Endothelial cell of umbilical vein (primary cell): ENCODE results near the gene DBF4. TPM values are rescaled to one million over a fixed set of nuclear protein-coding genes. Genes with fewer than 3 reads are reported as not detected.
"Not testable (repeated sequence)": the region's sequence is repeated elsewhere in the genome, so short reads cannot be mapped to it uniquely, and the experiment has no call there.

Experiments used
- BruUV-seq: library from RNA; stranded (reverse); fragments of 400-500 nt; replicated peaks from 2 replicates; lab custom pipeline; 2021; lab: Mats Ljungman, UMichigan
- CTCF ChIA-PET: fragments of 300-600, 350-600 bp; sonication (Branson Sonifier 250); formaldehyde crosslinking; loops from one replicate; lab custom pipeline; 2021; ENCODE audit warnings: antibody characterized with exemption, inconsistent platforms; lab: Charles Lee
- POLR2A ChIA-PET: fragments of 300-600, 350-600 bp; sonication (Branson Sonifier 250); formaldehyde crosslinking; loops from one replicate; lab custom pipeline; 2021; ENCODE audit warnings: antibody characterized with exemption, inconsistent platforms; lab: Charles Lee
- DNase-seq: peaks from one replicate; pipeline ENCODE4 v3.0.0-alpha.2; 2011; ENCODE audit warnings: low read depth, low spot score
- FAIRE-seq: peaks from 2 replicates; lab custom pipeline; 2011; peaks lifted over from hg19 to GRCh38; lab: Jason Lieb, UNC
- H2AFZ ChIP-seq: 2 replicates; pipeline ENCODE4 v1.6.0; 2012; ENCODE audit warnings: low read depth, low read length, control low read depth, inconsistent platforms
- H3K27ac ChIP-seq: 2 replicates; pipeline ENCODE4 v1.5.1; 2011; ENCODE audit warnings: low read depth, mild to moderate bottlenecking, control low read depth, low read length, moderate library complexity; ENCODE audit not compliant: insufficient read depth
- H3K27me3 ChIP-seq, 2 experiments: 2 replicates each; pipeline versions ENCODE4 v1.6.0 to v1.6.1; 2011; ENCODE audit warnings: low read length in 2 of 2, mixed read lengths in 1 of 2; ENCODE audit not compliant: control insufficient read depth in 2 of 2, insufficient read depth in 2 of 2
- H3K36me3 ChIP-seq, 2 experiments: 2 replicates in 1 of 2; 3 replicates in 1 of 2; pipeline ENCODE4 v1.5.1; 2011; ENCODE audit warnings: low read length in 2 of 2, mild to moderate bottlenecking in 1 of 2, moderate library complexity in 1 of 2; ENCODE audit not compliant: control insufficient read depth in 2 of 2, insufficient read depth in 2 of 2; ENCODE audit errors: extremely low read depth in 1 of 2
- H3K4me1 ChIP-seq: 3 replicates; pipeline ENCODE4 v1.5.1; 2011; ENCODE audit warnings: mild to moderate bottlenecking, low read length; ENCODE audit not compliant: control insufficient read depth, insufficient read depth; ENCODE audit errors: extremely low read depth
- H3K4me2 ChIP-seq: 2 replicates; pipeline ENCODE4 v1.6.1; 2011; ENCODE audit warnings: low read length, control low read depth, mixed read lengths; ENCODE audit not compliant: insufficient read depth
- H3K4me3 ChIP-seq, 3 experiments: fragments of 200-600 bp in 1 of 3; sonication (generic), shearing (Covaris generic) in 1 of 3; replicated peaks in 1 of 3; 2 replicates each; pipeline ENCODE4 v1.5.1; 2011 to 2016; ENCODE audit warnings: control low read depth in 3 of 3, low read length in 3 of 3, mild to moderate bottlenecking in 2 of 3, inconsistent platforms in 1 of 3, low read depth in 1 of 3, moderate library complexity in 1 of 3; ENCODE audit not compliant: insufficient read depth in 1 of 3
- H3K79me2 ChIP-seq: 2 replicates; pipeline ENCODE4 v1.6.0; 2012; ENCODE audit warnings: low read length, inconsistent platforms; ENCODE audit not compliant: control insufficient read depth, insufficient read depth
- H3K9ac ChIP-seq: replicated peaks from 2 replicates; pipeline ENCODE3; 2011; ENCODE audit warnings: low read length, control low read depth; ENCODE audit not compliant: insufficient read depth; ENCODE audit errors: extremely low read depth
- H3K9me1 ChIP-seq: replicated peaks from 3 replicates; pipeline ENCODE4 v1.6.0; 2011; ENCODE audit warnings: mild to moderate bottlenecking, low read length; ENCODE audit not compliant: control insufficient read depth, insufficient read depth; ENCODE audit errors: extremely low read depth
- H3K9me3 ChIP-seq: replicated peaks from 2 replicates; pipeline ENCODE4 v1.5.1; 2012; ENCODE audit warnings: low read length, inconsistent platforms; ENCODE audit not compliant: control insufficient read depth, insufficient read depth
- H4K20me1 ChIP-seq: replicated peaks from 2 replicates; pipeline ENCODE3; 2011; ENCODE audit warnings: mild to moderate bottlenecking, low read length; ENCODE audit not compliant: control insufficient read depth, insufficient read depth; ENCODE audit errors: extremely low read depth
- EZH2 ChIP-seq: IDR thresholded peaks from 2 replicates; pipeline ENCODE4 v1.6.1; 2012; ENCODE audit warnings: borderline replicate concordance, low read depth, mild to moderate bottlenecking, moderate library complexity, low read length, inconsistent platforms; ENCODE audit not compliant: severe bottlenecking
- FOS ChIP-seq: IDR thresholded peaks from 2 replicates; pipeline ENCODE4 v1.6.1; 2011; ENCODE audit warnings: mild to moderate bottlenecking, low read length, moderate library complexity, borderline replicate concordance; ENCODE audit not compliant: insufficient read depth
- GATA2 ChIP-seq: IDR thresholded peaks from 2 replicates; pipeline ENCODE4 v1.7.0; 2011; ENCODE audit warnings: low read depth, mild to moderate bottlenecking, moderate library complexity, mixed read lengths, low read length; ENCODE audit not compliant: insufficient read length, insufficient read depth
- JUN ChIP-seq: IDR thresholded peaks from 2 replicates; pipeline ENCODE4 v1.6.1; 2011; ENCODE audit warnings: borderline replicate concordance, low read depth; ENCODE audit not compliant: insufficient read length, insufficient read depth
- MYC ChIP-seq: IDR thresholded peaks from one replicate; pipeline ENCODE4 v1.6.1; 2011; ENCODE audit warnings: mild to moderate bottlenecking, low read depth, low read length
- POLR2A ChIP-seq: IDR thresholded peaks from 2 replicates; pipeline ENCODE4 v1.6.1; 2012; ENCODE audit warnings: low read depth, mild to moderate bottlenecking, control low read depth, low read length
- POLR2AphosphoS5 ChIP-seq: IDR thresholded peaks from 2 replicates; pipeline ENCODE4 v1.6.1; 2012; ENCODE audit warnings: low read depth, mild to moderate bottlenecking, control low read depth, low read length, moderate library complexity; ENCODE audit not compliant: insufficient read depth
- dilution Hi-C: fragments of 300-500 bp; cut with MboI; formaldehyde crosslinking; loops from one replicate; pipeline ENCODE4 v1.15.0; 2019; ENCODE audit warnings: low sequenced_read_pairs; ENCODE audit not compliant: extremely low pct_ligation_motif_present
- intact Hi-C: fragments of 100-400 bp; cut with micrococcal nuclease; formaldehyde crosslinking; loops from one replicate; pipeline ENCODE4 v1.10.0; 2022
- polyA plus RNA-seq, 4 experiments: library from polyadenylated mRNA; depleted of rRNA in 3 of 4; stranded (reverse) in 3 of 4; unstranded in 1 of 4; fragments of >200 nt; gene quantifications; 2 replicates each; pipeline versions ENCODE4 v1.2.1 to v1.2.3, GENCODE V29; 2011 to 2012; ENCODE audit warnings: missing spikeins in 1 of 4
- total RNA-seq: library from RNA; stranded (reverse); gene quantifications from 2 replicates; pipeline ENCODE4 v1.2.3, GENCODE V29; 2021
- TF ChIP-seq, protein P1 (sequence below), 2 donors: IDR thresholded peaks; 1 replicate in 1 of 2; 2 replicates in 1 of 2; pipeline ENCODE4 v1.5.1; 2011; ENCODE audit warnings: low read length in 2 of 2, mild to moderate bottlenecking in 2 of 2, moderate library complexity in 2 of 2, control low read depth in 1 of 2, inconsistent platforms in 1 of 2, low read depth in 1 of 2; ENCODE audit not compliant: insufficient read depth in 1 of 2; ENCODE audit errors: extremely low read depth in 1 of 2
- TF ChIP-seq, protein P2 (sequence below): IDR thresholded peaks from 2 replicates; pipeline ENCODE4 v1.6.1; 2011; ENCODE audit not compliant: insufficient read depth, insufficient read length

The DBF4 gene
- total and polyA plus RNA-seq, 2 donors (not counting 3 experiments of a cell fraction or from before 2014, with no cell fraction given): 3.7 to 39.7 TPM

DNA sequence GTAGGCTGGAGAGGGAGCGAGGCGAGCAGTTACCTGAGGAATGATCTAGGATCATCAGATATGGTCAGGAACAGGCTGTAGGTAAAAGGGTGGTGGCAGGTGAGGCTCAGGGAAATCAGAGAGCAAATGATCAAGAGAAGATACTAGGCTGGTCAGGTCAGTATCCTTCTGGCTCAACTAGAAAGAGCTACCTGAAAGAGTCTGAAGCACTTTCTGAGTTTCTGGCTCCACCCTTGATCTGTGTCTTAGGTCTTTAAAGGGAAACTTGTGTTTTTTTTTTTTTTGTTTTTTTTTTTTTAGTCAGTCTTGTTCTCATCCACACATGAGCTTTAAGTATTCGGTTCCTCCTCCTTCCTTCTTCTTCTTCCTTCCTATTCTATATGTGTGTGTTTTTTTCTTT lies 68.3 kb downstream of the DBF4 start:
- Histone ChIP-seq H3K9ac (no peak overlapping the region), H3K79me2 (no peaks in the 10 kb centered on the region), H3K4me1 (no peaks in the 10 kb centered on the region), H4K20me1 (no peaks in the 10 kb centered on the region), H3K9me3 (no peaks in the 10 kb centered on the region), H3K36me3 (no peaks in the 10 kb centered on the region), H3K4me3 (no peak overlapping the region), H2AFZ (no peak overlapping the region), H3K9me1 (no peaks in the 10 kb centered on the region), H3K27ac (no peak overlapping the region), H3K27me3 (no peaks in the 10 kb centered on the region), H3K4me2 (no peak overlapping the region)
- ChIA-PET POLR2A (no interaction called here), CTCF (interaction anchor here (0.6 kb wide), 1 partner anchor 9 kb away, joined by 3 read pairs; no protein-coding TSS in a partner anchor)
- dilution Hi-C loops (no loop called here), intact Hi-C loops (no loop called here)
- TF ChIP-seq, protein P1, sequence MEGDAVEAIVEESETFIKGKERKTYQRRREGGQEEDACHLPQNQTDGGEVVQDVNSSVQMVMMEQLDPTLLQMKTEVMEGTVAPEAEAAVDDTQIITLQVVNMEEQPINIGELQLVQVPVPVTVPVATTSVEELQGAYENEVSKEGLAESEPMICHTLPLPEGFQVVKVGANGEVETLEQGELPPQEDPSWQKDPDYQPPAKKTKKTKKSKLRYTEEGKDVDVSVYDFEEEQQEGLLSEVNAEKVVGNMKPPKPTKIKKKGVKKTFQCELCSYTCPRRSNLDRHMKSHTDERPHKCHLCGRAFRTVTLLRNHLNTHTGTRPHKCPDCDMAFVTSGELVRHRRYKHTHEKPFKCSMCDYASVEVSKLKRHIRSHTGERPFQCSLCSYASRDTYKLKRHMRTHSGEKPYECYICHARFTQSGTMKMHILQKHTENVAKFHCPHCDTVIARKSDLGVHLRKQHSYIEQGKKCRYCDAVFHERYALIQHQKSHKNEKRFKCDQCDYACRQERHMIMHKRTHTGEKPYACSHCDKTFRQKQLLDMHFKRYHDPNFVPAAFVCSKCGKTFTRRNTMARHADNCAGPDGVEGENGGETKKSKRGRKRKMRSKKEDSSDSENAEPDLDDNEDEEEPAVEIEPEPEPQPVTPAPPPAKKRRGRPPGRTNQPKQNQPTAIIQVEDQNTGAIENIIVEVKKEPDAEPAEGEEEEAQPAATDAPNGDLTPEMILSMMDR (IDR thresholded peaks at IDR 0.05; ENCODE audit: extremely low read depth in 1 of 2, insufficient read depth in 1 of 2, low read depth in 1 of 2, low read length in 2 of 2): no peak
- TF ChIP-seq JUN (no peak), FOS (no peak), GATA2 (no peak), POLR2AphosphoS5 (no peak), EZH2 (no peak), MYC (no peak), POLR2A (no peak)
- TF ChIP-seq, protein P2, sequence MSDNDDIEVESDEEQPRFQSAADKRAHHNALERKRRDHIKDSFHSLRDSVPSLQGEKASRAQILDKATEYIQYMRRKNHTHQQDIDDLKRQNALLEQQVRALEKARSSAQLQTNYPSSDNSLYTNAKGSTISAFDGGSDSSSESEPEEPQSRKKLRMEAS: no peak
- DNase-seq (no peak), FAIRE-seq (no peak)
- no TSS peak for BruUV-seq

DNA sequence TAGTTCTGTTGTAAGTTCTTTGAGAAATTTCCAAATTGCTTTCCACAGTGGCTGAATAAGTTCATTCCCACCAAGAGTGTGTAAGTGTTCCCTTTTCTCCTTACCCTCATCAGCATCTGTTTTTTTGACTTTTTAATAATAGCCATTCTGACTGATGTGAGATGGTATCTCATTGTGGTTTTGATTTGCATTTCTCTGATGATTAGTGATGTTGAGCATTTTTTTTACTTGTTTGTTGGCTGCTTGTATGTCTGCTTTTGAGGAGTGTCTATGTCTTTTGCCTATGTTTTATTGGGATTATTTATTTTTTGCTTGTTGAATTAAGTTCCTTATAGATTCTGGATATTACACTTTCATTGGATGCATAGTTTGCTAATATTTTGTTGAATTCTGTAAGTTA lies 69.6 kb downstream of the DBF4 start:
- H3K27ac ChIP-seq, H3K36me3 ChIP-seq, DNase-seq, H2AFZ ChIP-seq, FAIRE-seq, H3K9me3 ChIP-seq, intact Hi-C loops, H3K79me2 ChIP-seq, H3K4me2 ChIP-seq, H4K20me1 ChIP-seq, dilution Hi-C loops, H3K4me3 ChIP-seq, H3K9me1 ChIP-seq, POLR2A ChIA-PET, H3K27me3 ChIP-seq, BruUV-seq, H3K4me1 ChIP-seq, H3K9ac ChIP-seq, CTCF ChIA-PET: not testable (repeated sequence)
